ENCODE data around the gene NIPBL.
"Not testable (repeated sequence)": the region's sequence is repeated elsewhere in the genome, so short reads cannot be mapped to it uniquely, and the experiment has no call there.

The NIPBL gene

GRCh38 chr5:36879274-36880033, 2.9 kb downstream of the NIPBL start:
- DNase-seq (ENCODE audit: low read depth) = no peak

GRCh38 chr5:36880761-36881160, 4.2 kb downstream of the NIPBL start:
- no peak for DNase-seq (ENCODE audit: low read depth)

GRCh38 chr5:36881304-36881703, 4.7 kb downstream of the NIPBL start:
- DNase-seq (ENCODE audit: low read depth) = no peak

GRCh38 chr5:36881807-36882206, 5.2 kb downstream of the NIPBL start:
- no peak for DNase-seq (ENCODE audit: low read depth)

- DNase-seq (ENCODE audit: low read depth) = no peak
Measured at GRCh38 chr5:36882250-36882649, 5.7 kb downstream of the NIPBL start.

- DNase-seq (ENCODE audit: low read depth) = no peak
Measured at GRCh38 chr5:36883894-36884462, 7.4 kb downstream of the NIPBL start.

- no peak for DNase-seq (ENCODE audit: low read depth)
Measured at GRCh38 chr5:36885149-36885548, 8.6 kb downstream of the NIPBL start.

- no peak for DNase-seq (ENCODE audit: low read depth)
Measured at GRCh38 chr5:36885566-36886485, 9.3 kb downstream of the NIPBL start.

- no peak for DNase-seq (ENCODE audit: low read depth)
Measured at GRCh38 chr5:36886791-36887190, 10.2 kb downstream of the NIPBL start.

- no peak for DNase-seq (ENCODE audit: low read depth)
Measured at GRCh38 chr5:36887532-36887931, 11.0 kb downstream of the NIPBL start.

GRCh38 chr5:36888303-36888702, 11.7 kb downstream of the NIPBL start:
- DNase-seq (ENCODE audit: low read depth) = no peak

GRCh38 chr5:36889264-36889663, 12.7 kb downstream of the NIPBL start:
- DNase-seq (ENCODE audit: low read depth) = no peak

GRCh38 chr5:36891266-36891665, 14.7 kb downstream of the NIPBL start:
- no peak for DNase-seq (ENCODE audit: low read depth)

GRCh38 chr5:36892085-36892830, 15.7 kb downstream of the NIPBL start:
- DNase-seq (ENCODE audit: low read depth) = not testable (repeated sequence)

- no peak for DNase-seq (ENCODE audit: low read depth)
Measured at GRCh38 chr5:36894954-36895353, 18.4 kb downstream of the NIPBL start.

- DNase-seq (ENCODE audit: low read depth) = no peak
Measured at GRCh38 chr5:36896476-36896875, 19.9 kb downstream of the NIPBL start.

- peak; percentile 68 for DNase-seq (ENCODE audit: low read depth)
Measured at GRCh38 chr5:36897616-36898015, 21.0 kb downstream of the NIPBL start.

GRCh38 chr5:36899860-36900259, 23.3 kb downstream of the NIPBL start:
- DNase-seq (ENCODE audit: low read depth) = no peak

- DNase-seq (ENCODE audit: low read depth) = peak; percentile 7
Measured at GRCh38 chr5:36900283-36900682, 23.7 kb downstream of the NIPBL start.

- DNase-seq (ENCODE audit: low read depth) = not testable (repeated sequence)
Measured at GRCh38 chr5:36901077-36901476, 24.5 kb downstream of the NIPBL start.

- DNase-seq (ENCODE audit: low read depth) = no peak
Measured at GRCh38 chr5:36901856-36902255, 25.3 kb downstream of the NIPBL start.

GRCh38 chr5:36902353-36902752, 25.8 kb downstream of the NIPBL start:
- no peak for DNase-seq (ENCODE audit: low read depth)

Data from fibroblast of gingiva (primary cell).